ENCODE data around the gene FA2H.
"Not testable (repeated sequence)": the region's sequence is repeated elsewhere in the genome, so short reads cannot be mapped to it uniquely, and the experiment has no call there.

FA2H gene

DNA sequence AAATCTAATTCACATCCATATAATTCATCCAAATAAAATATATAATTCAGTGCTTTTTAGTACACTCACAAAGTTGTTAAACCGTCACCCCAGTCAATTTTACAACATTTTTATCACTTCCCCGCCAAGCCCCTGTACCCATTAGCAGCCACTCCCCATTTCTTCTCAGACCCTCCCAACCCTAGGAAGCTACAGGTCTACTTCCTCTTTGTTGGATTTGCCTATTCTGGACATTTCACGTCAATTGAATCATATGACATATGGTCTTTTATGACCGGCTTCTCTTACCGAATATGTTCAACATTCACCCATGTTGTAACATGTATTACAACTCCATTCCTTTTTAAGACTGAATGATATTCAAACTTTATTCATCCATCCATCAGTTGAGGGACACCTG, 54.0 kb downstream of the FA2H start:
- DNase-seq, result no peak

- DNase-seq, result no peak
These were observed 55.6 kb downstream of the FA2H start for GRCh38 chr16:74718741-74719610.

- no peak for DNase-seq
These were observed 56.5 kb downstream of the FA2H start for GRCh38 chr16:74718140-74718539.

GRCh38 chr16:74717367-74717766, 57.3 kb downstream of the FA2H start:
- no peak for DNase-seq

DNA sequence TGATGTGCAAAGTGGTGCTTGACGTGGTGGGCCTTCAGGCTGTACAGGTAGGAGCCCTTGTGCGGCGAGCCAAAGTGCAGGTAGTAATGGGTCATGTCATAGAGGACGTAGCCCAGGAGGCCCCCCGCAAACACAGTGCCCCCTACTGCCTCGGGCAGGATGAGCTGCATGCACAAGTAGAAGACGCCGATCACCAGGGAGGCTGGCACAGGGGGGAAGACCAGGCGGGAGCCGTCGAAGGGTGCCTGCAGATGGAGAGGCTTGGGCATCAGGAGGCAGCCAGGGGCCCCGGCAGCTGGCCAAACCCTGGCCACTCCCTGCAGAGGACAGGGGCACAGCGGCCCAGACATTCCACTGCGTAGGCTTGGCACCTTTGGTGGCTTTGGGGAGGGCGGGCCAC, 58.3 kb downstream of the FA2H start:
- no peak for DNase-seq

DNA sequence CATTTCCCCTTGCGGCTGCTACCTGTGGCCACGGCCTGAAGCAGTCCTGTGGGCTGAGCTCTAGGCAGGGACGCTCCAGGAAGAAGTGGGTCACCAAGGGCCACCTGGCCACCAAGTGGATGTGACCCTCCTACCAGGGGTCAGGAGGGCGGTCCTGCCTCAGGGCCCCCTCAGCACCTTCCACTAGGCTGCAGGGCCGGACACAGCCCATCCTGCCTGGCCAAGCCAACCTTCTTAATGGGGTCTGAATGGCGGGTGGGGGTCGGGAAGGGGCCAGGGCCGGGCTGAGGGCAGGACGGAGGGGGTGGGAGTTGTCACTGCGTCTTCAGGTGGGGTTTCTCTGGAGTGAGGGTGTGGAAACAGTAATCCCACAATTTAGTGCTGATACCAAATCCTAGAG, 60.7 kb downstream of the FA2H start:
- no peak for DNase-seq

DNA sequence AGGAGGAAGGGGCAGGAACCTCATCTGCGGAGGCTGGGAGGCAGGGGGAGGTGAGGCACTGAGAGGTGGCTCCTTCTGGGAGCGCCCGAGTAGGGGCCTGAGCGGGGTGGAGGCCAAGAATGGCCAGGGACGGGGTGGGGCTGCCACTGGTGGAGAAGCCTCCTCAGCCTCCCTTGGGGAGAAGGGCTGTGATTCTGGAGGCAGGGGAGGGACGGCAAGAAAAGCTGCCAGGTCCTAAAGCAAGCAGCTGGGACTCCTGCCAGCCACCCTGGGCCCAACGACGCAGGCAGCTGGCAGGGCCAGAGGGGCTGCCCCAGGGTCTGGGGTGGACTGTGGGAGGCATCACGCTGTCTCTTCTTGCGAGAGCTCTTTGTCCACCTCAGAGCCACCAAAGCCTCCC, 61.3 kb downstream of the FA2H start:
- DNase-seq, result no peak

DNA sequence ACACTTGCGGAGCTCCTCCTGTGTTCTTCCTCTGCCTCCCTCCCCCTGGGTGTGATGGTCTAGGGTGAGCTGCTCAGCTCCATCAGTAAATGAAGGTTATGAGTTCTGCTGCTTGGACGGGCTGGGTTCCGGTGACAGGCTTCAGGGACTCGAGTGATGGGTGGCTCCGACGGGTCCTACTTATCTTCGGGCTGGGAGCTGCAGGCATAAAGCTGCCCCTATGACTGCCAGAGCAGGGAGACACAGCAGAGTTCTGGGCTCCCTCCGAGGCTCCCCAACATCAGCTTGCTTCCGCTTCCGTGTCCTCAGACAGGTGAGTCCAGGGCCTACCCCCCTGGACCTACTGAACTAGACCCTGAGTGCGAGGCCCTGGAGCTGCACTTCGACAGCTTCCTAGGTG, 62.7 kb downstream of the FA2H start:
- DNase-seq, result no peak

- DNase-seq, result no peak
These were observed 64.2 kb downstream of the FA2H start for GRCh38 chr16:74710401-74710800.

GRCh38 chr16:74709441-74709877, 65.2 kb downstream of the FA2H start:
- DNase-seq, result peak; percentile 15

- DNase-seq, result no peak
These were observed 74.0 kb downstream of the FA2H start, which contains the start of gene MLKL for GRCh38 chr16:74700438-74701225. TSS of gene MLKL (minus strand) at chr16:74700862. CDS start at chr16:74695757, 5,105 bp downstream.

GRCh38 chr16:74700116-74700437, 74.5 kb downstream of the FA2H start:
- no peak for DNase-seq

- no peak for DNase-seq
These were observed 75.0 kb downstream of the FA2H start for GRCh38 chr16:74699666-74700065.

GRCh38 chr16:74698222-74698621, 76.4 kb downstream of the FA2H start:
- DNase-seq, result no peak

DNA sequence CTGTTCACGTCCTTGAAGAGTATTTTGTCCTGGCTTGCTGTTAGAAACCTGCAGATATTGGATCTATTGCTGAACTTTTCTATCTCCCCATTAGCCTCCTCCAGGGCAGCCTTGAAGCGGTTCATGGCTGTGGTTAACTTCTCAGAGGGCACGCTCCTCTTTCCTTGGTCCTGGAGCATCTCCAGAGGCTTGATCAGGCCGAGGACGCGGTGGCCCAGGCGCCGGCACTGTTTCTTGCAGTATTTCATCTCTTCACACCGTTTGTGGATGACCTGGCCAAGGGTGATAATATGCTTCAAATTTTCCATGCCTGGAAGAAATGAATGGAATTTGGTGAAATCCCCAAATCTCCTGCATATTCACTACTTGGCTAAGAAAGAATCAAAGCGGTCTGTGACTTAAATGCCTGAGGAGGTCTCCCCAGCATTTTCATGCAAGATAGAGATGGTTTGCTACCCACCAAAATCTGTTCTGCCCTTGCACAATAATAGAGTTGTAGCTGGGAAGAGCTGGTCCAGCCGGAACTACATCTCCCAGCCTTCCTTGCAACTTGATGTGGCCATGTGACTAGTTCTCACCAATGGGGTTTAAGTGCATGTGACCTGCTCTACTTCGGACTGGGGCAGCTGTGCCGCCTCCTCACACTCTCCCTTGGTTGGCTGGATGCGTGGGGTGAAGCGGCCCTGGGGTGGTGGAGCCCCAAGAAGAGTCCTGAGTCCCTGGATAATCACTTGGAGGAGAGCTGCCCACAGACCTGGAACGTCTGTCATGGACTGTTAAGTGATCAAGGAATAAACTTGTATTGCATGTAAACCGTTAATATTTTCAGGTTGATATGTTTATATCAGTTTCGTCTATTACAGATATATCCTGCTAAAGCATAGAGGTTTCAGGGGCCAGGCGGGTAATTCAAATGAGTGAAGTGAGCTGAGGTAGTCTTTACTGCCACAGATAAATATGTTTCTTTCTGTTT, 78.9 kb downstream of the FA2H start:
- DNase-seq, result peak; percentile 16

DNA sequence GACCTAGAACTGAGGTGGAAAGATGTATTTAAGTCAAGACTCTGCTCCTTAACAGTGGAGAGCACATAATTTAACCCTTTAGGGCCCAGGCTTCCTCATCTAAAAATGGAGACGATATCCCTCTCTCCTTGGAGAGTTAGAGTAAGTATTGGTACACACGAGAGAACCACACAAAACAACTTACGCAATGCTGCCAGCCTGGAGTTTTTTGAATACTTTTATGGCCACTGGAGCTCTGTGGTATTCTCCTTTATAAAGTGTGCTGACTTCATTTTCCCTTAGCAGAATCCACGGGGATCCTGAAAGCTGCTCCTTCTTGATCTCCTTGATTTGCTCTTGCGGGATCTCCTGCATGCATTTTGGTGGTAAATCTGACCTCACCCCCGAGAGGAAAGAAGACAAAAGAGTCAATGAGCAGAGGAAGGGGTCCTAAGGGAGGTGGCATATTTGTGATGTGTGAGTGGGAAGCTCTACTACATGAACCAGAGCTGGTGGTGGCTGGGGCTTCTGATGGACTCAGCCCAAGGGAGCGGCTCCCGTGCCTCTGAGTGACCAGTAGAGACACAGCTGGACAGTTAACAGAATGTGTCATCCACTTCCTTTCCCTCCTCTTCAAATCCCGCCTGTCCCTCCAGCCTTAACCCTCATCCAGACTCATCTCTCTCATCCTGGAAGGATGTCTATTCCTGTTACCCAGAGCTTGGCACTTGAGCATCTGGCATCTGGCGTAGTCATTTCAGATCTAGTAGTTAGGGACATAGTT, 83.3 kb downstream of the FA2H start:
- no peak for DNase-seq

- DNase-seq, result no peak
These were observed 92.1 kb downstream of the FA2H start for GRCh38 chr16:74682556-74682955.

GRCh38 chr16:74680681-74681080, 93.9 kb downstream of the FA2H start:
- no peak for DNase-seq

GRCh38 chr16:74679983-74680382, 94.6 kb downstream of the FA2H start:
- no peak for DNase-seq

- DNase-seq, result no peak
These were observed 96.8 kb downstream of the FA2H start for GRCh38 chr16:74677868-74678267.

- DNase-seq, result no peak
These were observed 100.7 kb downstream of the FA2H start for GRCh38 chr16:74673876-74674275.

GRCh38 chr16:74668877-74669276, 105.7 kb downstream of the FA2H start:
- DNase-seq, result not testable (repeated sequence)

All from NCI-H1105 (cell line).